PC-3 (cell line): ENCODE data around the gene ULBP2. TPM values are rescaled to one million over a fixed set of nuclear protein-coding genes. Genes with fewer than 3 reads are reported as not detected.
"Not testable (repeated sequence)": the region's sequence is repeated elsewhere in the genome, so short reads cannot be mapped to it uniquely, and the experiment has no call there.

ENCODE experiments used
- ATAC-seq: fragments of 200-7000 bp; cut with Tn5 transposase; 2 replicates; pipeline ENCODE4 v1.9.1; 2020; ENCODE audit warnings: mild to moderate bottlenecking, moderate library complexity
- BruUV-seq: library from RNA; stranded (reverse); fragments of 400-500 nt; replicated peaks from 2 replicates; lab custom pipeline; 2021; lab: Mats Ljungman, UMichigan
- CTCF ChIA-PET: fragments of 300-600 bp; sonication (Branson Sonifier 250); formaldehyde crosslinking; loops from one replicate; lab custom pipeline; 2022; ENCODE audit warnings: antibody characterized with exemption; lab: Charles Lee
- POLR2A ChIA-PET: fragments of 300-600 bp; sonication (Branson Sonifier 250); formaldehyde crosslinking; loops from one replicate; lab custom pipeline; 2022; ENCODE audit warnings: antibody characterized with exemption; ENCODE audit not compliant: unreplicated experiment; lab: Charles Lee
- DNase-seq: peaks from one replicate; pipeline ENCODE4 v3.0.0-alpha.2; 2015
- H2AFZ ChIP-seq: fragments of 300-600 bp; sonication (generic); 2 replicates; pipeline ENCODE4 v1.6.0; 2016; ENCODE audit warnings: antibody characterized with exemption, low read length
- H3F3A ChIP-seq: fragments of 300-600 bp; sonication (generic); one replicate; pipeline ENCODE4 v1.6.0; 2017; ENCODE audit warnings: antibody characterized with exemption, low read length, control low read depth, mild to moderate bottlenecking; ENCODE audit not compliant: unreplicated experiment
- H3K27ac ChIP-seq: fragments of 300-600 bp; sonication (generic); 2 replicates; pipeline ENCODE4 v1.5.1; 2016; ENCODE audit warnings: mild to moderate bottlenecking, low read length
- H3K27me3 ChIP-seq: fragments of 300-600 bp; sonication (generic); 2 replicates; pipeline ENCODE4 v1.6.1; 2016; ENCODE audit warnings: low read length, mixed read lengths
- H3K36me3 ChIP-seq: fragments of 300-600 bp; sonication (generic); 2 replicates; pipeline ENCODE4 v1.6.1; 2016; ENCODE audit warnings: low read depth, mixed run types, low read length, mixed read lengths
- H3K4me1 ChIP-seq: fragments of 300-600 bp; sonication (generic); 2 replicates; pipeline ENCODE4 v1.5.1; 2016; ENCODE audit warnings: low read length; ENCODE audit not compliant: insufficient read depth
- H3K4me2 ChIP-seq: fragments of 300-600 bp; sonication (generic); 2 replicates; pipeline ENCODE4 v1.6.0; 2016; ENCODE audit warnings: low read length
- H3K4me3 ChIP-seq: fragments of 300-600 bp; sonication (generic); 2 replicates; pipeline ENCODE4 v1.5.1; 2016; ENCODE audit warnings: mild to moderate bottlenecking, low read length, mixed read lengths
- H3K79me2 ChIP-seq: fragments of 300-600 bp; sonication (generic); 2 replicates; pipeline ENCODE4 v1.6.1; 2017; ENCODE audit warnings: low read length, mixed read lengths
- H3K9ac ChIP-seq: fragments of 300-600 bp; sonication (generic); 2 replicates; pipeline ENCODE4 v1.6.0; 2016; ENCODE audit warnings: mild to moderate bottlenecking, low read length
- H3K9me2 ChIP-seq: fragments of 300-600 bp; sonication (generic); replicated peaks from 2 replicates; pipeline ENCODE4 v1.6.1; 2016; ENCODE audit warnings: mixed run types, low read length, mixed read lengths
- H3K9me3 ChIP-seq: fragments of 300-600 bp; sonication (generic); 2 replicates; pipeline ENCODE4 v1.6.1; 2016; ENCODE audit warnings: low read length, mixed read lengths
- H4K20me1 ChIP-seq: fragments of 300-600 bp; sonication (generic); 2 replicates; pipeline ENCODE4 v1.6.1; 2016; ENCODE audit warnings: low read length, mixed read lengths
- EZH2 ChIP-seq: fragments of 300-600 bp; sonication (generic); IDR thresholded peaks from one replicate; pipeline ENCODE4 v1.6.1; 2017; ENCODE audit warnings: antibody characterized with exemption, mild to moderate bottlenecking, low read length; ENCODE audit not compliant: unreplicated experiment
- EZH2phosphoT487 ChIP-seq: fragments of 300-600 bp; sonication (generic); IDR thresholded peaks from 2 replicates; pipeline ENCODE4 v1.6.1; 2018; ENCODE audit warnings: mild to moderate bottlenecking, antibody characterized with exemption, low read length, borderline replicate concordance
- intact Hi-C: fragments of 100-400 bp; cut with micrococcal nuclease; formaldehyde crosslinking; loops from 2 replicates; pipeline ENCODE4 v1.9.0; 2023
- total RNA-seq: library from RNA; depleted of rRNA; stranded (reverse); fragments of >200 nt; gene quantifications from 2 replicates; pipeline ENCODE4 v1.2.3, GENCODE V29; 2014
- TF ChIP-seq, protein P1 (sequence below): fragments of 300-600 bp; sonication (generic); conservative IDR thresholded peaks from 2 replicates; pipeline ENCODE4 v1.5.1; 2017; ENCODE audit warnings: antibody characterized with exemption, low read depth, mild to moderate bottlenecking, low read length

Gene ULBP2
- total RNA-seq, 1 experiment from 2014 or later: 8.1 TPM

DNA sequence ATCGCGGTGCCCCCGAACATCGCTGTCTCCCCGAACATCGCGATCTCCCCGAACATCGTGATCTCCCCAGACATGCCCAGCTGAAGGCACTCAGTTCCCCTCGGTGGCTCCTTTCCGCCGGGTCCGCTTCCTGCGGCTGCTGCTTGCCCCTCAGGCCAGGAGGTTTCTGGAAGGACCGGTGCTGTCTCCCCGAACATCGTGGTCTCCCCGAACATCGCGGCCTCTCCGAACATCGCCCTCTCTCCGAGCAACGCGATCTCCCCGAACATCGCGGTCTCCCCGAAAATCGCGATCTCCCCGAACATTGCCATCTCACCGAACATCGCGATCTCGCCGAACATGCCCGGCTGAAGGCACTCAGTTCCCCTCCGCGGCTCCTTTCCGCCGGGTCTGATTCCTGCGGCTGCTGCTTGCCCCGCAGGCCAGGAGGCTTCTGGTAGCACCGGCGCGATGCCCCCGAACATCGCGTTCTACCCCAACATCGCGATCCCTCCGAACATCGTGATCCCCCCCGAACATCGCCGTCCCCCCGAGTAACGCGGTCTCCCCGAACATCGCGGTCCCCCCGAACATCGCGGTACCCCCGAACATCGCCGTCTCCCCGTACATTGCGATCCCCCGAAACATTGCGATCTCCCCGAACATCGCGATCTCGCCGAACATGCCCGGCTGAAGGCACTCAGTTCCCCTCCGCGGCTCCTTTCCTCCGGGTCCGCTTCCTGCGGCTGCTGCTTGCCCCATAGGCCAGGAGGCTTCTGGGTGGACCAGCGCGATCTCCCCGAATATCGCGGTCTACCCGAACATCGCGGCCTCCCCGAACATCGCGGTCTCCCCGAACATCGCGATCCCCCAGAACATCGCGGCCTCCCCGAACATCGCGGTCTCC lies 22.7 kb downstream of the ULBP2 start:
- POLR2A ChIA-PET: no interaction called here

GRCh38 chr6:149965194-149966020 lies 23.6 kb downstream of the ULBP2 start:
- ATAC-seq: no peak
- POLR2A ChIA-PET: no interaction called here
- Histone ChIP-seq H3K79me2 (no peaks in the 10 kb centered on the region), H3K9me2 (no peaks in the 10 kb centered on the region), H3K4me2 (no peak overlapping the region), H2AFZ (no peak overlapping the region), H3K9me3 (no peaks in the 10 kb centered on the region), H3K4me3 (no peak overlapping the region), H3K27me3 (no peaks in the 10 kb centered on the region), H4K20me1 (no peaks in the 10 kb centered on the region), H3K27ac (no peak overlapping the region), H3K36me3 (no peaks in the 10 kb centered on the region), H3F3A (no peaks in the 10 kb centered on the region), H3K9ac (no peak overlapping the region), H3K4me1 (peaks cover 7% of the 10 kb centered on the region)
- no peak for DNase-seq
- intact Hi-C loops: no loop called here
- no TSS peak for BruUV-seq
- CTCF ChIA-PET: no interaction called here
- TF ChIP-seq EZH2: no peak
- TF ChIP-seq, protein P1, sequence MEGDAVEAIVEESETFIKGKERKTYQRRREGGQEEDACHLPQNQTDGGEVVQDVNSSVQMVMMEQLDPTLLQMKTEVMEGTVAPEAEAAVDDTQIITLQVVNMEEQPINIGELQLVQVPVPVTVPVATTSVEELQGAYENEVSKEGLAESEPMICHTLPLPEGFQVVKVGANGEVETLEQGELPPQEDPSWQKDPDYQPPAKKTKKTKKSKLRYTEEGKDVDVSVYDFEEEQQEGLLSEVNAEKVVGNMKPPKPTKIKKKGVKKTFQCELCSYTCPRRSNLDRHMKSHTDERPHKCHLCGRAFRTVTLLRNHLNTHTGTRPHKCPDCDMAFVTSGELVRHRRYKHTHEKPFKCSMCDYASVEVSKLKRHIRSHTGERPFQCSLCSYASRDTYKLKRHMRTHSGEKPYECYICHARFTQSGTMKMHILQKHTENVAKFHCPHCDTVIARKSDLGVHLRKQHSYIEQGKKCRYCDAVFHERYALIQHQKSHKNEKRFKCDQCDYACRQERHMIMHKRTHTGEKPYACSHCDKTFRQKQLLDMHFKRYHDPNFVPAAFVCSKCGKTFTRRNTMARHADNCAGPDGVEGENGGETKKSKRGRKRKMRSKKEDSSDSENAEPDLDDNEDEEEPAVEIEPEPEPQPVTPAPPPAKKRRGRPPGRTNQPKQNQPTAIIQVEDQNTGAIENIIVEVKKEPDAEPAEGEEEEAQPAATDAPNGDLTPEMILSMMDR: no peak
- TF ChIP-seq EZH2phosphoT487: no peak

More for the DNA sequence above, 22.7 kb downstream of the ULBP2 start:
- H2AFZ ChIP-seq: peak overlapping the region; percentile 98; the same call in 1 of the 2 replicates
- H3K9me3 ChIP-seq: no peaks in the 10 kb centered on the region
- H3K4me2 ChIP-seq: peak overlapping the region; percentile 80; the same call in 1 of the 2 replicates
- H3K4me1 ChIP-seq: peaks cover 7% of the 10 kb centered on the region
- H3K36me3 ChIP-seq: no peaks in the 10 kb centered on the region
- TF ChIP-seq EZH2: no peak
- TF ChIP-seq, protein P1: no peak
- TF ChIP-seq EZH2phosphoT487: no peak
- intact Hi-C loops: no loop called here
- no peak overlapping the region for H3K9ac ChIP-seq
- H4K20me1 ChIP-seq: no peaks in the 10 kb centered on the region
- CTCF ChIA-PET: no interaction called here
- no TSS peak for BruUV-seq
- H3K9me2 ChIP-seq: no peaks in the 10 kb centered on the region
- H3K4me3 ChIP-seq: peak overlapping the region; percentile 78
- no peaks in the 10 kb centered on the region for H3K79me2 ChIP-seq
- no peak overlapping the region for H3K27ac ChIP-seq
- no peaks in the 10 kb centered on the region for H3F3A ChIP-seq
- no peak for DNase-seq
- ATAC-seq: no peak
- no peaks in the 10 kb centered on the region for H3K27me3 ChIP-seq

DNA sequence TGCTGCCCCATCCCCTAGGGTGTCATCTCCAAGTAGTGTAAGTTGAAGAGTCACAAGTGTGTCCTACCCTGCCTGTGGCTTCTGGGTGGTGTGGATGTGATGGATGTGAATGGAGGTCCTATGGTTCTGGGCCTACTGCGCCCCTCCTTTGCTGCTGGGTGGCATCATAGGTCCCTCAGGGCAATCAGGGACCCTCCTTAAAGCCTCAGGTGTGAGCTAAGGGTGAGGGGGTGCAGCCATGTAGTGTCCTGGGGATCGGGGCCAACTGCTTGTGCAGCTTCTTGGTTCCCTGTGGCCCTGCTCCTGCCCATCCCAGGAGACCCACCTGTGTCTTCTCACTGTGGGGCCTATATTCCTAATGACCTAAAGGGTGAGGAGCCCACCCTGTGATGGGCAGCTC lies 24.5 kb downstream of the ULBP2 start:
- POLR2A ChIA-PET, BruUV-seq: not testable (repeated sequence)

More for the DNA sequence above, 24.5 kb downstream of the ULBP2 start:
- H3K9ac ChIP-seq, intact Hi-C loops, H3K4me2 ChIP-seq, CTCF ChIA-PET, H3K27me3 ChIP-seq, H4K20me1 ChIP-seq, H3K4me1 ChIP-seq, DNase-seq, ATAC-seq, H3K36me3 ChIP-seq, H3K79me2 ChIP-seq, H3K4me3 ChIP-seq, H3K9me3 ChIP-seq, H3K27ac ChIP-seq, H3K9me2 ChIP-seq, H2AFZ ChIP-seq, H3F3A ChIP-seq: not testable (repeated sequence)
